GM12864 (cell line): ENCODE data around the gene TRIM33.

ENCODE experiments used
- DNase-seq: peaks from one replicate; pipeline ENCODE4 v3.0.0-alpha.2; 2011; ENCODE audit warnings: low read depth
- H3K4me3 ChIP-seq: 2 replicates; pipeline ENCODE4 v1.5.1; 2011; ENCODE audit warnings: mild to moderate bottlenecking, low read depth, low read length, control low read depth
- TF ChIP-seq, protein P1 (sequence below): IDR thresholded peaks from 2 replicates; pipeline ENCODE4 v1.5.1; 2011; ENCODE audit warnings: low read depth, mild to moderate bottlenecking, moderate library complexity, low read length, control low read depth, inconsistent platforms; ENCODE audit errors: missing control alignments

TRIM33 gene

GRCh38 chr1:114511032-114511785 lies at the start of gene TRIM33:
Gene TRIM33 (minus strand): TSS chr1:114511203. CDS start chr1:114511076, 127 bp downstream.
- DNase-seq, result peak; percentile 76
- TF ChIP-seq, protein P1, sequence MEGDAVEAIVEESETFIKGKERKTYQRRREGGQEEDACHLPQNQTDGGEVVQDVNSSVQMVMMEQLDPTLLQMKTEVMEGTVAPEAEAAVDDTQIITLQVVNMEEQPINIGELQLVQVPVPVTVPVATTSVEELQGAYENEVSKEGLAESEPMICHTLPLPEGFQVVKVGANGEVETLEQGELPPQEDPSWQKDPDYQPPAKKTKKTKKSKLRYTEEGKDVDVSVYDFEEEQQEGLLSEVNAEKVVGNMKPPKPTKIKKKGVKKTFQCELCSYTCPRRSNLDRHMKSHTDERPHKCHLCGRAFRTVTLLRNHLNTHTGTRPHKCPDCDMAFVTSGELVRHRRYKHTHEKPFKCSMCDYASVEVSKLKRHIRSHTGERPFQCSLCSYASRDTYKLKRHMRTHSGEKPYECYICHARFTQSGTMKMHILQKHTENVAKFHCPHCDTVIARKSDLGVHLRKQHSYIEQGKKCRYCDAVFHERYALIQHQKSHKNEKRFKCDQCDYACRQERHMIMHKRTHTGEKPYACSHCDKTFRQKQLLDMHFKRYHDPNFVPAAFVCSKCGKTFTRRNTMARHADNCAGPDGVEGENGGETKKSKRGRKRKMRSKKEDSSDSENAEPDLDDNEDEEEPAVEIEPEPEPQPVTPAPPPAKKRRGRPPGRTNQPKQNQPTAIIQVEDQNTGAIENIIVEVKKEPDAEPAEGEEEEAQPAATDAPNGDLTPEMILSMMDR, result no peak
- peak within 1 kb of the TSS; percentile 69 for H3K4me3 ChIP-seq

GRCh38 chr1:114559356-114559755 lies 48.4 kb upstream of the TRIM33 start:
- DNase-seq, result no peak
- no peak overlapping the region for H3K4me3 ChIP-seq
- TF ChIP-seq, protein P1, result no peak

GRCh38 chr1:114558544-114558943 lies 47.5 kb upstream of the TRIM33 start:
- TF ChIP-seq, protein P1, result peak; percentile 38
- H3K4me3 ChIP-seq, result no peak overlapping the region
- DNase-seq, result no peak

GRCh38 chr1:114554577-114554976 lies 43.6 kb upstream of the TRIM33 start:
- TF ChIP-seq, protein P1, result no peak
- DNase-seq, result no peak
- H3K4me3 ChIP-seq, result no peak overlapping the region

DNA sequence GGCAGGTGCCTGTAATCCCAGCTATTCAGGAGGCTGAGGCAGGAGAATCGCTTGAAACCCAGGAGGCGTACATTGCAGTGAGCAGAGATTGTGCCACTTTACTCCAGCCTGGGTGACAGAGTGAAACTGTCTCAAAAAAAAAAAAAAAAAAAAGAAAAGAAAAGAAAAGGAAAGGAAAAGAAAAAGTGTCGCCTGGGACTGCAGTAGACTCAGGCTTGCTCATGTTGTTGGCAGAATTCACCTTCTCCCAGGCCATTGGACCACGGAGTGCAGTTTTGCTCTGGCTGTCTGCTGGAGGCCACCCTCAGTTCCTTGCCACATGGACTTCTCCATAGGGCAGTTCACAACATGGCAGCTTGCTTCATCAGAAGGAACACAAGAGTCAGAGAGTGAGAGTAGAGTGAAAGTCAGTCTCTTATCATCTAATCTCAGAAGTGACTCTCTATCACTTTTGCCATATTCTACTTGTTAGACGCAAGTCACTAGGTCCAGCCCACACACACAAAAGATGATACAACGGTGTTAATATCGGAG lies 41.2 kb upstream of the TRIM33 start:
- TF ChIP-seq, protein P1, result no peak

DNA sequence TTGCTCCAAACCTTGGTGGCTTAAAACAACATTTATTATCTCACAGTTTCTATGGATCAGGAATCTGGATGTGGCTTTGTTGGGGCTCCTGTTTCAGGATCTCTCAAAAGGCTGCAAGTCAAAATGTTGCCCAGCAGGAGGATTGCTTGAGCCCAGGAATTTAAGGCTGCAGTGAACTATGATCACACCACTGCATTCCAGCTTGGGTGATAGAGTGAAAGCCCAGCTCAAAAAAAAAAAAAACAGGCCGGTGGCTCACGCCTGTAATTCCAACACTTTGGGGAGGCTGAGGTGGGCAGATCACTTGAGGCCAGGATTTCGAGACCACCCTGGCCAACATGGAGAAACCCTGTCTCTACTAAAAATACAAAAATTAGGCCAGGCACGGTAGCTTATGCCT lies 40.4 kb upstream of the TRIM33 start:
- DNase-seq, result no peak
- TF ChIP-seq, protein P1, result no peak
- H3K4me3 ChIP-seq, result no peak overlapping the region

More for the DNA sequence above, 41.2 kb upstream of the TRIM33 start:
- no peak for DNase-seq
- H3K4me3 ChIP-seq, result no peak overlapping the region
